Progenitor cell of endocrine pancreas (in vitro differentiated cells): ENCODE measurements around the gene ATG13. TPM values are rescaled to one million over a fixed set of nuclear protein-coding genes. Genes with fewer than 3 reads are reported as not detected.

Source experiments
- DNase-seq: peaks from one replicate; pipeline ENCODE4 v3.0.0; 2021; ENCODE audit warnings: low spot score; ENCODE audit not compliant: unreplicated experiment
- H3K27ac Mint-ChIP-seq: 2 replicates; pipeline ENCODE4 v1.8.0; 2021; ENCODE audit warnings: mild to moderate bottlenecking, moderate library complexity, mixed read lengths
- H3K27me3 Mint-ChIP-seq: 2 replicates; pipeline ENCODE4 v1.8.0; 2021; ENCODE audit warnings: mixed read lengths
- H3K36me3 Mint-ChIP-seq: 2 replicates; pipeline ENCODE4 v1.8.0; 2022; ENCODE audit warnings: mixed read lengths; ENCODE audit not compliant: insufficient read depth
- H3K4me1 Mint-ChIP-seq: 2 replicates; pipeline ENCODE4 v1.8.0; 2021; ENCODE audit warnings: low read depth, mixed read lengths
- H3K4me3 Mint-ChIP-seq: 2 replicates; pipeline ENCODE4 v1.8.0; 2021; ENCODE audit warnings: low read depth, mild to moderate bottlenecking, moderate library complexity, mixed read lengths
- H3K9me3 Mint-ChIP-seq: 2 replicates; pipeline ENCODE4 v1.8.0; 2021; ENCODE audit warnings: low read depth, mixed read lengths
- CTCF ChIP-seq: fragments of 200-600 bp; sonication (generic); IDR thresholded peaks from one replicate; pipeline ENCODE4 v1.5.0; 2021; ENCODE audit warnings: antibody characterized with exemption, mild to moderate bottlenecking; ENCODE audit not compliant: unreplicated experiment
- total RNA-seq: library from RNA; stranded (reverse); gene quantifications from 2 replicates; pipeline ENCODE4 v1.2.1, GENCODE V29; 2021

ATG13 gene
- total RNA-seq, 1 donor from 2014 or later = 69.8 TPM

DNA sequence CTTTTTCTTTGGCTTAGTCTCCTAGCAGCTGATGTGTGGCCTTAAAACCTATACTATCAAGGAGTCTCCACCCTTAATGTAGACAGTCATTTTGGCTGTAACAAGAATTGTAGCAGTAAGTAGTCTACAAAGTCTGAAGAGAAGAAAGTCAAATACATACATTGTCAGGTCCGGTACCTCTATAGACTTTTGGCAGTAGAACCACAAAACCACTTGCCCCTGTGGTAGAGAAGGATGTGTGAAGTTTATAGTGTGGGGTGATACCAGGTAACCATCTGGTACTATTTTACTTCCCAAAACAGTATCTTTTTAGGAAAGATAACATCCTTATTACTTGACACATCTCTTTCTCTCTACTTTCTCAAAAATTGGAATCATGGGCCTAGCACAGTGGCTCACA, 15.1 kb downstream of the ATG13 start:
- no peaks in the 10 kb centered on the region for H3K27me3 Mint-ChIP-seq
- no peak overlapping the region for H3K4me3 Mint-ChIP-seq
- H3K4me1 Mint-ChIP-seq = no peaks in the 10 kb centered on the region
- DNase-seq = no peak
- no peak overlapping the region for H3K27ac Mint-ChIP-seq
- no peaks in the 10 kb centered on the region for H3K9me3 Mint-ChIP-seq
- H3K36me3 Mint-ChIP-seq = peaks cover 11% of the 10 kb centered on the region
- TF ChIP-seq CTCF = no peak

GRCh38 chr11:46633291-46634217, 16.2 kb downstream of the ATG13 start:
- TF ChIP-seq CTCF = no peak
- Mint-ChIP-seq H3K27me3 (no peaks in the 10 kb centered on the region), H3K4me1 (no peaks in the 10 kb centered on the region), H3K4me3 (no peak overlapping the region), H3K9me3 (no peaks in the 10 kb centered on the region), H3K27ac (no peak overlapping the region), H3K36me3 (peaks cover 14% of the 10 kb centered on the region)
- DNase-seq = no peak

DNA sequence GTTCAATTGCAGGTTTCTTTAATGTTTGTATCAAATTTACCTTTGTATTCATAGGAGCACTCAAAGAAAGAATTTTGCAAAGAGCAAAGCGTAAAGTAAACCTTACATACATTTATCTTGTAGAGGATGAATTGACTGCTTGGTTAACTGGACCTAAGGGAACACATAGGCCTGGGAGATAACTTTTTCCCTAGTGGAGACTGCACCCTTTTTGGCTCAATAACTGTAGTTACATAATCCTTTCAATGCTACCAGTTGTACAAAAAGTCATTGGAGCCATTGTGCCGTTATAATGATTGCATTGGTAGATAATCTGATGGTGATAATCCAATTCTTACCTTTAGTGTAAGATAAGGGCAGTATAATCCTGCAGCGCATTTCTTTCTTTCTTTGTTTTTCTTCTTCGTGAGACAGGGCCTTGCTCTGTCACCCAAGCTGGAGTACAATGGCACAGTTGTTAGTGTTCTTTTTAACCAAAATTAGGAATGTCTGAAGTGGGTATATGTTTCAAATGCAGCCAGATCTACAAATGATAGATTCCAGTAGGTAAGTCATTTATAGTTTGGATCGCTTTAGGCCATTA, 18.3 kb downstream of the ATG13 start:
- Mint-ChIP-seq H3K27me3 (no peaks in the 10 kb centered on the region), H3K4me3 (no peak overlapping the region), H3K27ac (no peak overlapping the region), H3K36me3 (peaks cover 16% of the 10 kb centered on the region), H3K9me3 (no peaks in the 10 kb centered on the region), H3K4me1 (no peaks in the 10 kb centered on the region)
- no peak for DNase-seq
- no peak for TF ChIP-seq CTCF

- Mint-ChIP-seq H3K27me3 (no peaks in the 10 kb centered on the region), H3K9me3 (no peaks in the 10 kb centered on the region), H3K36me3 (peaks cover 15% of the 10 kb centered on the region), H3K4me1 (no peaks in the 10 kb centered on the region), H3K27ac (no peak overlapping the region), H3K4me3 (no peak overlapping the region)
- no peak for TF ChIP-seq CTCF
- DNase-seq = no peak
Measured at GRCh38 chr11:46637546-46637945, 20.2 kb downstream of the ATG13 start.

GRCh38 chr11:46639197-46639839, 22.0 kb downstream of the ATG13 start:
- peaks cover 17% of the 10 kb centered on the region for H3K36me3 Mint-ChIP-seq

More at GRCh38 chr11:46639197-46639839, 22.0 kb downstream of the ATG13 start:
- no peak overlapping the region for H3K4me3 Mint-ChIP-seq
- DNase-seq = no peak
- H3K27me3 Mint-ChIP-seq = no peaks in the 10 kb centered on the region
- H3K4me1 Mint-ChIP-seq = no peaks in the 10 kb centered on the region
- no peak for TF ChIP-seq CTCF
- no peaks in the 10 kb centered on the region for H3K9me3 Mint-ChIP-seq
- H3K27ac Mint-ChIP-seq = no peak overlapping the region
